ENCODE results near the gene TMEM273. TPM values are rescaled to one million over a fixed set of nuclear protein-coding genes. Genes with fewer than 3 reads are reported as not detected.
A peak's percentile ranks its signal among the peaks of the same experiment; 100 is the strongest.

Gene TMEM273
- total RNA-seq, 1 donor = not detected

DNA sequence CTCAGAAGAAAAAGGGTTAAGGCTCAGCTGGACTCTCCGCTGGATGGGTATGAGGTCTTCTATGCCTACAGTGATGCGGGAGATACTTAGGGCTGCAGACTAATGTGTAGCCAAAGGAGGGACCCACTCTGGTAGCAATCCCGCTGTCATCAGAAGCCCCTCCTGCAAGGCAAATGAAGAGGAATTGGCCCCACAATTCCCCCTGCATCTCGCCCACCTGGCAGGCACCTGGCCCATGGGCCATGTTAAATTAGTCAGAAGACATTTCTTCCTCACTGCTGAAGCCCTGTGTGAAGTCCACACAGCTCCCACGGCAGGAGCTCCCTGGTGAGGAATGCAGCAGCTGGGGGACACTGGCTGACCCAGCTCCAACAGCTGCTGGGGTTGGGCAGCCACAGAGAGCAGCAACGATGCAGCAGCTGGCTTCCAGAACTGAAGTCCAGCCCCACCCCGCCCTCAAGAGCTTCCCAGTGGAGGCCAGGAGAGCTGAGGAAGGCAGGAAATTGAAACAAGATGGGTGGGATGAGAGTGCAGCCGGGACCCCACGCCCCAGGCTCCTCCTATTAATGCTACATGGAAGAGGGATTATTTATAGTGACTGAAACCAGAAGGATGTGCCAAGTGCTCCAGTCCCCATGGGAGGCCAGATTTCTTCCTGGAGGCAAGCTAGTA lies 78.4 kb downstream of the TMEM273 start:
- TF ChIP-seq, protein P1, sequence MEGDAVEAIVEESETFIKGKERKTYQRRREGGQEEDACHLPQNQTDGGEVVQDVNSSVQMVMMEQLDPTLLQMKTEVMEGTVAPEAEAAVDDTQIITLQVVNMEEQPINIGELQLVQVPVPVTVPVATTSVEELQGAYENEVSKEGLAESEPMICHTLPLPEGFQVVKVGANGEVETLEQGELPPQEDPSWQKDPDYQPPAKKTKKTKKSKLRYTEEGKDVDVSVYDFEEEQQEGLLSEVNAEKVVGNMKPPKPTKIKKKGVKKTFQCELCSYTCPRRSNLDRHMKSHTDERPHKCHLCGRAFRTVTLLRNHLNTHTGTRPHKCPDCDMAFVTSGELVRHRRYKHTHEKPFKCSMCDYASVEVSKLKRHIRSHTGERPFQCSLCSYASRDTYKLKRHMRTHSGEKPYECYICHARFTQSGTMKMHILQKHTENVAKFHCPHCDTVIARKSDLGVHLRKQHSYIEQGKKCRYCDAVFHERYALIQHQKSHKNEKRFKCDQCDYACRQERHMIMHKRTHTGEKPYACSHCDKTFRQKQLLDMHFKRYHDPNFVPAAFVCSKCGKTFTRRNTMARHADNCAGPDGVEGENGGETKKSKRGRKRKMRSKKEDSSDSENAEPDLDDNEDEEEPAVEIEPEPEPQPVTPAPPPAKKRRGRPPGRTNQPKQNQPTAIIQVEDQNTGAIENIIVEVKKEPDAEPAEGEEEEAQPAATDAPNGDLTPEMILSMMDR (IDR thresholded peaks at IDR 0.05; ENCODE audit: extremely low read depth, low read depth, low read length) = no peak
- H3K4me2 ChIP-seq (ENCODE audit: insufficient read depth, low read length) = no peak overlapping the region
- H3K27ac ChIP-seq (ENCODE audit: low read depth, low read length) = no peak overlapping the region
- H3K27me3 ChIP-seq (ENCODE audit: insufficient read depth, low read length) = no peaks in the 10 kb centered on the region
- peak; percentile 94 for DNase-seq (ENCODE audit: insufficient read length, low spot score, missing footprints)
- H3K4me1 ChIP-seq (ENCODE audit: insufficient read depth, low read length) = peaks cover 15% of the 10 kb centered on the region
- H3K9me3 ChIP-seq (ENCODE audit: low read depth, low read length) = no peaks in the 10 kb centered on the region
- H2AFZ ChIP-seq (ENCODE audit: low read length) = no peak overlapping the region
- H3K4me3 ChIP-seq (ENCODE audit: insufficient read depth, low read length) = no peak overlapping the region
- H3K36me3 ChIP-seq (ENCODE audit: insufficient read depth, low read length) = no peaks in the 10 kb centered on the region
- H3K79me2 ChIP-seq (ENCODE audit: insufficient read depth, low read length) = peaks cover 10% of the 10 kb centered on the region
- peaks cover 15% of the 10 kb centered on the region for H4K20me1 ChIP-seq (ENCODE audit: insufficient read depth, low read length)

DNA sequence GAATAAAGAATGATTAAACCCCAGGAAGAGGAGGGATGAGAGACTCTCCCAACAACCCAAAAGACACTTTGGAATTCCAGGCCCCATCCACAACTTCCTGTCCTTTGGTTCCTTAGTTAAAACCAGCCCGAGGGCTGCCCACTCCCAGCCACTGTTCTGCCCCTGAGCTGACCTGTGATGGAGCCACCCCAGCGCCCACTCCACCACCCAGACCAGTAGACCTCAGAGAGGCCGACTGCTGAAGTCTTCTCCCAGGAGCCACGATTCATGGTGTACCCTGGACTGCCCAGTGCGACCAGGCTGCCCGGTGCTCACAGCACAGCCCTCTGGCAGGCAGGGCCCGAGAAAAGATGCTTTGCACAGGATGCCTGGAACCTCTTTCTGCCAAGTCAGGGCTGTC lies 79.5 kb downstream of the TMEM273 start:
- no peak overlapping the region for H3K4me3 ChIP-seq (ENCODE audit: insufficient read depth, low read length)
- H3K36me3 ChIP-seq (ENCODE audit: insufficient read depth, low read length) = no peaks in the 10 kb centered on the region
- no peak overlapping the region for H2AFZ ChIP-seq (ENCODE audit: low read length)
- peaks cover 15% of the 10 kb centered on the region for H4K20me1 ChIP-seq (ENCODE audit: insufficient read depth, low read length)
- H3K27ac ChIP-seq (ENCODE audit: low read depth, low read length) = no peak overlapping the region
- H3K79me2 ChIP-seq (ENCODE audit: insufficient read depth, low read length) = peaks cover 16% of the 10 kb centered on the region
- peaks cover 8% of the 10 kb centered on the region for H3K4me1 ChIP-seq (ENCODE audit: insufficient read depth, low read length)
- TF ChIP-seq, protein P1 (IDR thresholded peaks at IDR 0.05; ENCODE audit: extremely low read depth, low read depth, low read length) = no peak
- peak; percentile 61 for DNase-seq (ENCODE audit: insufficient read length, low spot score, missing footprints)
- H3K9me3 ChIP-seq (ENCODE audit: low read depth, low read length) = no peaks in the 10 kb centered on the region
- no peak overlapping the region for H3K4me2 ChIP-seq (ENCODE audit: insufficient read depth, low read length)
- no peaks in the 10 kb centered on the region for H3K27me3 ChIP-seq (ENCODE audit: insufficient read depth, low read length)

DNA sequence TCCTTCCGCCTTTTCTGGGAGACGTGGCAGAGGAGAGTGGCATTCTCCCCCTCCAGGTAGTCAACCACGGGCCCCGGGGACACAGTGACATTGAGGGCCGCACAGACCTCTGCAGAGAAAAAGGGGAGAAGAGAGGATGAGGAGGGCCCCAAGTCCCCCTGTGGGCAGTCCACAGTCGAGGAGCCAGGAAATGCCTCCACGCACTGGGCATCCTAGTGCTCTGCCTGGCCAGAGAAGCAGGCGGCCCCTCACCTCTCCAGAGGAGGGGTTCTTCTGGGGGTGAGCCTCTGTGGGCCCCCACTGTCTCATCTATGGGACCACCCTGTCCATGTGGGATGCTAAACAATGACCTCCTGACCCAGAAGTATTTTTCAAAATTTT lies 80.3 kb downstream of the TMEM273 start:
- Histone ChIP-seq H3K27me3 (ENCODE audit: insufficient read depth, low read length) (no peaks in the 10 kb centered on the region), H3K79me2 (ENCODE audit: insufficient read depth, low read length) (peaks cover 16% of the 10 kb centered on the region), H4K20me1 (ENCODE audit: insufficient read depth, low read length) (peaks cover 15% of the 10 kb centered on the region), H2AFZ (ENCODE audit: low read length) (no peak overlapping the region), H3K4me2 (ENCODE audit: insufficient read depth, low read length) (no peak overlapping the region), H3K9me3 (ENCODE audit: low read depth, low read length) (no peaks in the 10 kb centered on the region), H3K4me1 (ENCODE audit: insufficient read depth, low read length) (peaks cover 3% of the 10 kb centered on the region), H3K36me3 (ENCODE audit: insufficient read depth, low read length) (no peaks in the 10 kb centered on the region), H3K27ac (ENCODE audit: low read depth, low read length) (no peak overlapping the region), H3K4me3 (ENCODE audit: insufficient read depth, low read length) (no peak overlapping the region)
- TF ChIP-seq, protein P1 (IDR thresholded peaks at IDR 0.05; ENCODE audit: extremely low read depth, low read depth, low read length) = no peak
- DNase-seq (ENCODE audit: insufficient read length, low spot score, missing footprints) = peak; percentile 34

DNA sequence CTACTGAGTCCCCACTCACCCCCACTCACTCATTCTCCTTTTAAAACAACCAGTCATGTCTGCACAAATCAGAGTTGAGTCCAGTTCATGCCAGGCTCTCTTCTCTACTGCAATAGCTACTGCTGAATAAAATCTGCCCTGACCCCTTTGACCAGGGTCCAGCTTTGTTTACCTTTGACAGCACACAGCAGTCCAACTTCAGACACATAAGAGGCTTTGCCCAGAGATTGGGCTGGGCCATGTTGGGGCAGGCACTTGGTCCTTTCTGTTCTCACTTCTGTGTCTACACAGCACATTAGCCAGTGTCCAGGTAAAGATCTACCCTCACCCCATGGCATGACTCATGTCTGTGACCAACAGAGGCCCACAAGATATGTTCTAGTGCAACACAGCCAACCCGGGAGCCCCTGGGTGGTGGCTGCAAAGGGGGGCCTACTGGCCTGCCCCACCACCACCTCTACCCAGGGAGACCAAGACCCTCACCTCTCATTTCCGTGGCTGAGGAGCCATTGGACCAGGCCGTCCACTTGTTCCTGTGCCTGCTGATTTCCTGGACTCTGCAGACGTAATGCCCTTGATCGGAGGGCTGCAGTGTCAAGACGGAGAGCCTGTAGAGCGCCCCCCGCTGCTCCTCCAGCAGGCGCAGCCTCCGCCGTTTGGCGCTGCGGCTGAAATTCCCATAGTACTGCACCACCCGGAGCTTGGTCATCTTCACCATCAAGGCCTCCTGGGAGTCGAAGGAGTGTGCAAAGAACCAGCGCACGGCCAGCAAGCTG lies 80.9 kb downstream of the TMEM273 start:
- TF ChIP-seq, protein P1 (IDR thresholded peaks at IDR 0.05; ENCODE audit: extremely low read depth, low read depth, low read length) = no peak
- Histone ChIP-seq H3K4me1 (ENCODE audit: insufficient read depth, low read length) (peaks cover 3% of the 10 kb centered on the region), H3K27me3 (ENCODE audit: insufficient read depth, low read length) (no peaks in the 10 kb centered on the region), H2AFZ (ENCODE audit: low read length) (no peak overlapping the region), H3K27ac (ENCODE audit: low read depth, low read length) (no peak overlapping the region), H4K20me1 (ENCODE audit: insufficient read depth, low read length) (peaks cover 17% of the 10 kb centered on the region), H3K4me2 (ENCODE audit: insufficient read depth, low read length) (no peak overlapping the region), H3K79me2 (ENCODE audit: insufficient read depth, low read length) (peaks cover 14% of the 10 kb centered on the region), H3K4me3 (ENCODE audit: insufficient read depth, low read length) (no peak overlapping the region), H3K36me3 (ENCODE audit: insufficient read depth, low read length) (no peaks in the 10 kb centered on the region), H3K9me3 (ENCODE audit: low read depth, low read length) (no peaks in the 10 kb centered on the region)
- peak; percentile 69 for DNase-seq (ENCODE audit: insufficient read length, low spot score, missing footprints)
